GM13977 (cell line): ENCODE results near the gene FEM1C.
A peak's percentile ranks its signal among the peaks of the same experiment; 100 is the strongest.

ENCODE experiments used
- DNase-seq: peaks from one replicate; pipeline ENCODE4 v3.0.0; 2012; ENCODE audit warnings: low spot score
- in situ Hi-C: fragments of 300-500 bp; cut with MboI; formaldehyde crosslinking; loops from one replicate; pipeline ENCODE4 v1.12.0; 2022; ENCODE audit warnings: low sequenced_read_pairs, low pct_unique_long_range_greater_than_20kb, mixed read lengths, inconsistent platforms; ENCODE audit not compliant: unreplicated experiment
- TF ChIP-seq, protein P1 (sequence below): IDR thresholded peaks from 2 replicates; pipeline ENCODE4 v1.5.1; 2012; ENCODE audit warnings: mild to moderate bottlenecking, control low read depth; ENCODE audit not compliant: insufficient read depth; ENCODE audit errors: extremely low read depth, missing control alignments

The FEM1C gene

GRCh38 chr5:115549154-115549553 is 4.6 kb upstream of the FEM1C start:
- DNase-seq = peak; percentile 47
- in situ Hi-C loops = no loop called here
- TF ChIP-seq, protein P1, sequence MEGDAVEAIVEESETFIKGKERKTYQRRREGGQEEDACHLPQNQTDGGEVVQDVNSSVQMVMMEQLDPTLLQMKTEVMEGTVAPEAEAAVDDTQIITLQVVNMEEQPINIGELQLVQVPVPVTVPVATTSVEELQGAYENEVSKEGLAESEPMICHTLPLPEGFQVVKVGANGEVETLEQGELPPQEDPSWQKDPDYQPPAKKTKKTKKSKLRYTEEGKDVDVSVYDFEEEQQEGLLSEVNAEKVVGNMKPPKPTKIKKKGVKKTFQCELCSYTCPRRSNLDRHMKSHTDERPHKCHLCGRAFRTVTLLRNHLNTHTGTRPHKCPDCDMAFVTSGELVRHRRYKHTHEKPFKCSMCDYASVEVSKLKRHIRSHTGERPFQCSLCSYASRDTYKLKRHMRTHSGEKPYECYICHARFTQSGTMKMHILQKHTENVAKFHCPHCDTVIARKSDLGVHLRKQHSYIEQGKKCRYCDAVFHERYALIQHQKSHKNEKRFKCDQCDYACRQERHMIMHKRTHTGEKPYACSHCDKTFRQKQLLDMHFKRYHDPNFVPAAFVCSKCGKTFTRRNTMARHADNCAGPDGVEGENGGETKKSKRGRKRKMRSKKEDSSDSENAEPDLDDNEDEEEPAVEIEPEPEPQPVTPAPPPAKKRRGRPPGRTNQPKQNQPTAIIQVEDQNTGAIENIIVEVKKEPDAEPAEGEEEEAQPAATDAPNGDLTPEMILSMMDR = peak; percentile 61

DNA sequence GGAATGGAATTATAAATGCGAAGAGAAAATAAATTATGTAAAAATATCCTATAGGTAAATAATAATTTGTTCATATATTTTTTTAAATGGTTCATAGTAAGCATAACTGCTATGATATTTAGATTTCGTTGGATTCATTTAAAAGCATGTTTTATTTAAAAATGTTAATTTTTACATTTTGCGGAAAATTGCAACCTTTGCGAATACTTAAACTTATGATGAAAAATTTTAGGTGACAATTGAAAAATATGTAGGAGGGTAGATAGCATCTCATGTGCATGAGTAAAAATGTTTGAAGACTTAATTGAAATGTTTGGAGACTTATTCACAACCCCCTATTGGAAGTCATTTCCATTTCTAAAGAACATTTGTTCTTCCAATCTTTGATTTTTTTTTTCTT is 4.1 kb upstream of the FEM1C start:
- in situ Hi-C loops = no loop called here
- TF ChIP-seq, protein P1 = no peak
- no peak for DNase-seq

- in situ Hi-C loops = no loop called here
- TF ChIP-seq, protein P1 = no peak
- DNase-seq = no peak
Measured at GRCh38 chr5:115545351-115545882, 842 bp upstream of the FEM1C start.

DNA sequence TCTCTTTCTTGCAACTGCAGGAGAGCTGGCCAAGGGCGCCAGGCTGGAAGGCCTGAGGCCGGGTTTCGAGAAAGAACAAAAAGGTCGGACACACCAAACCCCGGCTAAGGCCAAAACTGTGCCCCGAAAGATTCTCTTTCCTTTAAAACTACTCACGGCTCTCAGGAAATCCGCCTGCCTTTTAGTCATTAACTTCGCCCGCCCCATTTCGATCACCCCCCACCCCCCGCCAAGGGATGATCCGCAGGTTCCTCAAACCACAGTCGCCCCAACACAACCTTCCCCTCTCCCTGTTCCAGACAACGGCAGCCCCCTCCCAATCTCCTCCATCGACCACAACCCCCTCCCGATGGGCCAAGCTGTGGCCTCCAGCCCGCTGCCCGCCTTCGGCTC is 536 bp downstream of the FEM1C start:
- in situ Hi-C loops = no loop called here
- DNase-seq = no peak

GRCh38 chr5:115543365-115544042 is 1.1 kb downstream of the FEM1C start:
- peak; percentile 44 for DNase-seq

More for the DNA sequence above, 536 bp downstream of the FEM1C start:
- TF ChIP-seq, protein P1 = no peak

DNA sequence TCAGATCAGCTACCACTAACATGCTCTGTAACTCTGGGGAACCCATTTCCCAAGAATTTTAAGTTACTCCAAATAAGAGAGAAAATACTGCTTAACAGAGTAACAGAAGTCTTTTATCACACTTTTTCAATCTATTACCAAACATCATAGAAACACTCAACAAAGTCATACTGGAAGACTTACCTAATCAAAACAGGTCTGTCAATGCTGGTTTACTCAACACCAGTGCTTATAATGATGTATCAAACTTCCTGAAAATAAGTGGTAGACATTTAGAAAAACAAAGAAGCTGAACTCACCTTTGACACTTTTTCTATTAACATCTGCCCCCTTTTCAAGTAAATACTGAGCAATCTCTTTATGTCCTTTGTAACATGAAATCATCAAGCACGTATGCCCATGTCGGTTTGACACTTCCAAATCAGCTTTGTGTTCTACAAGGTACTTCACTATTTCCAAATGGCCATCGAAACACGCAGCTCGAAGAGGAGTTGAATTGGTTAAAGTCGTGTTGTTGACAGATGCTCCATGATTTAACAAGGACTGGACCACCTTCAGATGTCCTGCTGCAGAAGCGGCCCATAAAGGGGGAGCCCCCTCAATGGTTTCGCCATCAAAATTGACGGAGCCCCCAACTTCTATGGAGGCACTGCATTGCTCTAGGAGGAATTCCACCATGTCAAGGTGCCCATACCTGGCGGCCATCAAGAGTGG is 1.8 kb downstream of the FEM1C start:
- no peak for DNase-seq
- TF ChIP-seq, protein P1 = no peak
- in situ Hi-C loops = no loop called here

More at GRCh38 chr5:115543365-115544042, 1.1 kb downstream of the FEM1C start:
- in situ Hi-C loops = no loop called here
- TF ChIP-seq, protein P1 = no peak
